ENCODE data around the gene ABLIM1.

ABLIM1 gene

DNA sequence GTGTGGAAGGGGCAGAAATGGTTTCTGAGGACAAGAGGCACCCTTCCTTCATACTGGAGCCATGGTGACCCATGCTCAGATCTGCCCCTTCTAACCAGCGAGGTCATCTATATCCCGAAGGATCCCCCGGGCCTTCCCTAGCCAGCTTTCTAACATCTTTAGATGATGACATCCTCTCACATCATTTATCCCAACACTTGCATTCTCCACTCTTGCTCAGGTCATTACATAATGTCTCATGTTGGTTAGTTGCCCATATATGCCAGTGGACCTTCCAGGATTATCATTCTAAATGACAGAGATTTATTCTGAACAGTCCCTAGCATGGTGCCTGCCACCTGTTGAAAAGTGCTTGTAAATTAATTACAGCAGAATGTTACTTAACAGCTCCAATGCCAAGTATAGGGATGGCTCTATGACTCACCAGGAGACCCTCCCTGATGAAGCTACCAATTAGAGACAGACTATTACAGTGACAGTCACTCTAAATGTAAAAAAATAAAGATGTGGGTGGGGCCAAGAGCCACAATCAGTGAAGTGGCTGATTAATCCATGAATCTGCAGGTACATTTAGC is 22.6 kb upstream of the ABLIM1 start:
- DNase-seq (ENCODE audit: low spot score): no peak

DNA sequence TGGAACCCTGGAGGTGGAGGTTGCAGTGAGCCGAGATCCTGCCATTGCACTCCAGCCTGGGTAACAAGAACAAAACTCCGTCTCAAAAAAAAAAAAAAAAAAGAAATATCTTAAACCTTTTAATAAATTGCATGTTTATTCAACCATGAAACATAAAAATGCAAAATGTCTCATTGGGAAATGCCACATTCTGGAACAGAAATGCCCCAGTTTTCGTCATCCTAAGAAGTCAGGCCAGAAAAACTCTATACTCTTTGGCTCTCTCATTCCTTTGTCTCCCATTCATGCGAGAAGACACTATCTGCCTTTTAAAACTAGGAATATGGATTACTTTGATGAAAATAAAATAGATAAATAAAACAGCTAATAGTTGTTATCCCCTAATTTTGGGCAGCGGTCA is 21.5 kb upstream of the ABLIM1 start:
- no peak for DNase-seq (ENCODE audit: low spot score)

DNA sequence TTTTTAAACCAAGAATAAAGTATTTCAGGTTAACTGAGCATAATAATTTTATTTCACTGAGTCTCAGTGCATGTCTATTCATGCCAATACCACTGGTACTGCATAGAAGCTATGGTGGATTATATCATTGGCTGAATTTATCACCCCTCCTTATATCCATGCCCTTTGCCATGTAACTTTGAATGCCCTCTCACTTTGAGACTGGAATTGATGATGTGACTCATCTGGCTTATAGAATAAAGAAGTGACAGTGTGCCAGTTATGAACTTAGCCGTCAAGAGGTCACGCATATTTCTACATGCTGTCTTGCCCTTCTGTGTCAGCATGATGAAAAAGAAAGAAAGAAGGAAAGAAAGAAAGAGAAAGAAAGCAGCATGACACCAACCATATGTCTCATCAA is 20.7 kb upstream of the ABLIM1 start:
- DNase-seq (ENCODE audit: low spot score): no peak

DNA sequence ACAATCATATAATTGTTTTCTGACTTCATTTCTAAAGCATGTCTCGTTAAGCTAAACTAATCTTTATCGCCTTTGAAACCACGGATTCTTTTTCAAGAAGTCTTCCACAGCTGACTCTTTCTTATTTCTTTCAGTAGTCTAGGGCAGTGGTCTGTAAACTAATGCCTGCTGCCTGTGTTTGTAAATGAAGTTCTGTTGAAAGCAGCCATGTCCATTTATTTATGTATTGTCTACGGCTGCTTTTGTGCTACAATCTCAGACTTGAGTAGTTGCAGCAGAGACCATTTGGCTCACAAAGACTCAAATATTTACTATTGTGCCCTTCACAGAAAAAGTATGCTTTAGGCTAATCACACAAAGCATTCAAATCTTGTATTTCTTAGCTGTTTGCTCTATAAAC is 20.3 kb upstream of the ABLIM1 start:
- no peak for DNase-seq (ENCODE audit: low spot score)

DNA sequence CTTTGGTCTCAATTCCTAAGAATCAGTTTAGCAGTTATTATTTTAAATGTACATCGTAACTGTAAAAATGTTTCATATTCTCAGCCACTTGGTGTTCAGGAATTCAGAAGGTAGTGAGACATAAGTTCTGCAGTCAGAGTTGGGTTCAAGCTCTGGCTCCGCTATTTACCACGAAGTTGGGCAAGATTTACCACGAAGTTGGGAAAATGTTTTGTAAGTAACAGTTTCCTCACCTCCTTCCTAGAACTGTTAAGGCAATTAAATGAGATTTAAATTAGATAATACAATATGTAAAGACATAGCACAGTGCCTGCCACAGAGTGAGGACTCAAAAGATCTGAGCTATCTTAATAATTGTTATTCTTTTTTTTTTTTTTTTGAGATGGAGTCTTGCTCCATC is 16.3 kb upstream of the ABLIM1 start:
- DNase-seq (ENCODE audit: low spot score): no peak

DNA sequence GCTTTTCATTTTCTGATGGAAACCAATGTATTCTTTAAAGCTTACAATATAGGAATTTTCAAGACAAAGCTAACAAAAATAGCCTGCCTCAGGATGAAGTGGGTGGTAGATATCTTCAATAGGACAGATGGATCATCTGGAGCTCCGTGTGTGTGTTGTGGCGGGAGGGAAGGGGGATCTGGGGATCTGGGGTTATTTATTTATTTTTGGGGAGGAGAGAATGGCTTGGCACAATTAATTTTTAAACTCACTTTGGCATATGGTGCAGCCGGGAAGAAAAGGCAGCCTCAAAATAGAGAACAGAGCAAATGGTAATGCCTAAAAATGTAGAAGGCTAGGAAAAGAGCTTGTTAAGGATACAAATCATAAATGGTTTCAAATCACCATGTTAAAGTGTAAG is 11.6 kb upstream of the ABLIM1 start:
- DNase-seq (ENCODE audit: low spot score): no peak

DNA sequence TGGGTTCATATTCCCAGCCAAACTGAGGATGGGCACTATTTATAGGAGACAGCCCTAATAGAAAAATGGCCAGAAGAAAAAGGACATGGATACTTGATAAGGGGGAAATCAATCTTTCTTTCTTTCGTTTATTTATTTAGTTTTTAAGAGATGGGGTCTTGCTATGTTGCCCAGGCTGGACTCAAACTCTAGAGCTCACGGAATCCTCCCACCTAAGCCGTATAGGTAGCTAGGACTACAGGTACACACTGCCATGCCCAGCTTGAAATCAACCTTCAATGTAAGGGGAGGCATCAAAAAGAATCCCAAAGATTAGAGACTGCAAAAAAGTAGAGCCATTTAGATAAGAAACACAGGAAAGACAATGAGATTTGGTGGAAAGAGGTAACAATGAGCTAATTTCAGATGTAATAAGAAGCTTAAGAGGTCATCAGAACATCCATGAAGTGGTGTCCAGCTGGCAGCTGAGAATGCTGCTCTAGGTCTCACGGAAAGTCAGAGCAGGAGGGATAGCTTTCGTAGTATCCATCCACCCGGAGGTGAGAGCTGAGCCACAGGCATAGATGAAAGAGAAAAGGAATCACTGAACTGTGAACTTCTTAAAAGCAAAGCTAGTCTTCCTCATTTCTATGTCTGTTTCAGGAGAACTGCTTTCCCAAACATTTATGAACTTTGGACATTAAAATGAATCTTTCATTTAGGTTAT is 10.5 kb upstream of the ABLIM1 start:
- DNase-seq (ENCODE audit: low spot score): no peak

DNA sequence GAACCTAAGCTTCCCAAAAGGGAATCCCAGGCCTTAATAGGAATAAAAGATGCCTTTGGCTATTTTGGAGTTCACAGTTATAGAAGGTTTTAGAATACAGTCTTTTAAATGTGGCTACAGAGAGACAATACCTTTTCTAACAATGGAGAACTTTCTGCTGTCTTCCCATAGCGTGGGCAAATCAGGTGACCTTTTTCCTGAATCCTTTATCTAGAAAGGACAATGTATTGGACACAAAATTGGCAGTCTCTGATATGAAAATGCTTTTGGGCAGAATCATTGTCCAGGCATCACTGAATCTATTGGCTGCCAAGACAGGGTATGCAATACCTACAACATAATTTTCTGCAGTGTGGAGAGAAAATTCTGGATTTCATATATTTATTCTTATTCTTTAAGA is 7.8 kb upstream of the ABLIM1 start:
- no peak for DNase-seq (ENCODE audit: low spot score)

DNA sequence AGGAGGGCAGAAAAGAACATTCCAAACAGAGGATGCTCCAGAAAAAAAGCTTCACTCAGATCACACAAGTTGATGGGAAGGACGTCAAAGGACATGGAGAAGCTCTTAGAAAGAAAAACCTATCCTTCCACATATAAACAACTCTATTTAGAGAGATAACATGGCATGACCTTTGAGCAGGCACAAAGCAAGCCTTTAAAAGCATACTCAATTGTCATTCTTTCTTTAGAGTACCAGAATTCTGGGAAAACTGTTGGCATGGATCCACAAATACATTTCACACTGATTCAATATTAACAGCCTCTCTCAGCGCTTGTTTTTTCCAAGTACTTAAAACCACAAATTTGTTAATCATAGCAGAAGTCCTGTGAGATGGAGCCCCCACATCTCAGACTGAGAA is 7.3 kb upstream of the ABLIM1 start:
- DNase-seq (ENCODE audit: low spot score): no peak

DNA sequence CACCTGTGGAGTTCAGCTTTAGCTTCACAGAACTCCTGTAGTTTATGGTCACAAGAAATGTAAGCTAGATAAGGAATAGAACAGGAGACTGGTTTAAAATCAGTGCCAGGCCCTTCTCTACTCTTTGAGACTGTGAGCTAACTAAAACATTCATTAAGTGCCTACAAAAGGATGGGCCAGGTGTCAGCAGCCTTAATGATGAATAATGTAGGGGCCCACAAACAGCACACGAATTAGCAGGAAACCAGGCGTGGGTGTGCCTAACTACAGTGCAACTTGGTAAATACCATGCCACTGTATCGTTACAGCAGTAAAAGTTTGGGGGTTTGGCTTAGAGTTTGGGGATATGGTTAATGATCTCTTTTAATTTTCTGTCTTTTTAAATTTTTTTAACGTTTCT is 6.1 kb upstream of the ABLIM1 start:
- DNase-seq (ENCODE audit: low spot score): no peak

DNA sequence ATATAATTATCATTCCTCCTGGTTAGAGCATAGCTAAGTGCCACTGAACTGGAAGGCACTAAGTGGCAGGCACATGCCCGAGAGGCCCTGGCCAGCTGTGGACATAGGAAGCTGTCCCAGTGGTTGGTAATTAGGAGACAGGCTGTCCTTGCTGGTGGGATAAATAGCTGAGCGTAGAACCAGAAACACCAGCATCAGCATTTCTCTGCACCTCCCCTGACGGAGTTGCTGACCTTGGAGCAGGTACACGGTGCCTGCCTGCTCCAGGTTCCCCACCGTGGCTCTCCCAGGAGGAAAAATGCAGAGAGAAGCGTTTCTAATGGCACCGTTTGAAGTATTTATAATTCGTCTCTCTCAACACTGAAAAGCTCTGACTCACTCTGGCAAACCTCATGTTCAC is 5.6 kb upstream of the ABLIM1 start:
- no peak for DNase-seq (ENCODE audit: low spot score)

DNA sequence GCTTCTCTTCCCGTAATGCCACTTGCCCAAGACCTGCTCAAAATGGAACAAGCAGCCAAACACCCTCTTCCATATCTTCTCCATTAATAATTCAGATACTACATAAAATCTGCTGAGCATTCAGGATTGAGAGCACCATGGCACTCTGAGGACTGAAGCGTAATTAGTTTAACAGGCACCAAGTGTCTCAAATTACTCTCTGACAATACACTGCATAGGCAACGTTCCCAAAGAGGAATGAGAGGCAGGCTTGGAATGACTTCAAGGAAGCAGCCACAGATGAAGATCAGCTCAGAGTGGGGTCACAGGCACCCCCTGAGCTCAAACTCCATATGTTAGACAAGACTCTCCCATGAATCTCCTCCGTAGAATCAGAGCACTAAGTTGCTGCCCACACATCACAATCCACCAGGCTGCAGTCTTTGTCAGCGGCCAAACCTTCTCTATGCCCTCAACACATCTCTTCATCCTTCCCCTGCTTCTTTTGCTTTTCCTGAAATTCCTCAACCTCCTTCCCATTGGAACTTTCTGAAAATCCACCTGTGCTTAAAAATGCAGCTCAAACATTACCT is 4.7 kb upstream of the ABLIM1 start:
- DNase-seq (ENCODE audit: low spot score): no peak

DNA sequence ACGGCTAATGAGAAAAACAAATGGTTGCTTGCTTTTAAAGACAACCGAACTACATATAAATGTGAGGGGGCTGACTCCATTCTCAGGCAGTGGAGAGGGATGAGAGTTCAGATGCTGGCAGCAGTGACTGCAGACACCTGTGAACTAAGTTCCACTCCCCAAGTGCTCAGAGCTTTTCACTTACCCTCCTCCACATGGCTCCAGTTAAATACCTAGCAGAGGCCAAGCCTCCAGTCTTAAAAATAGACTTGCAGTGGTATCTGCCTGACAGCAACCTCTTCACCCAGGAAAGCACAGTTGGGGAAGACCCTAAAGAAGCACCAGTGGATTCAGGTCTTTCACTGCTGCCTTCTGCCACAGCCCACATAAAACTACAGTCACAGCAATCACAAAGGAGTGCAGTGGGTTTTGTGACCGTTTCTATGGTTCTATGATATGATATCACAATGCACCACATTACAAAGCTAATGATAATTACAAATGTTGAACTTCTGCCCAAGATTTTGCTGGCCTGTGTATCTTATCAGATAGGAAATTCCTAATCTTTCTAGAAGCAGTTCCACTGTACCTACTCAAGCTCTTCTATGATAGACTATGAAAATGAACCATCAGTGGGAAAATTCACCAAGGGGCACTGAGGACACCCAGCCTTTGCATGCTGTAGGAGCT is 3.3 kb upstream of the ABLIM1 start:
- DNase-seq (ENCODE audit: low spot score): no peak

DNA sequence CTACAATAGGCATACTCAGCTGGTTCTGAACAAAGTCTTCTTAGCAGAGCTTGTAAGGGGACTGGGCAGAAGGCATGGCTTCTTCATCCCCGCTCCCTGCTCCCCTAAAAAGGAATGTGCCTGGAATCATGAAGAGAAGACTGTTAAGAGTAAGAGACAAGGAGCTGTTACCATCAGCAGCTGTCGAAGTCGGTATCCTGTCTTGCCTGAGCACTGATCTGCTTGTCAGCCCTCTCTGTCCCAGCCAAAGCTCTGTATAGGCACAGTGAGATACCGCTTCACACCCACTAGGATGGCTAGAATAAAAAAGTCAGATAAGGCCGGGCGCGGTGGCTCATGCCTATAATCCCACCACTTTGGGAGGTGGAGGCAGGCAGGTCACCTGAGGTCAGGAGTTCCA is 2.4 kb downstream of the ABLIM1 start:
- DNase-seq (ENCODE audit: low spot score): no peak

DNA sequence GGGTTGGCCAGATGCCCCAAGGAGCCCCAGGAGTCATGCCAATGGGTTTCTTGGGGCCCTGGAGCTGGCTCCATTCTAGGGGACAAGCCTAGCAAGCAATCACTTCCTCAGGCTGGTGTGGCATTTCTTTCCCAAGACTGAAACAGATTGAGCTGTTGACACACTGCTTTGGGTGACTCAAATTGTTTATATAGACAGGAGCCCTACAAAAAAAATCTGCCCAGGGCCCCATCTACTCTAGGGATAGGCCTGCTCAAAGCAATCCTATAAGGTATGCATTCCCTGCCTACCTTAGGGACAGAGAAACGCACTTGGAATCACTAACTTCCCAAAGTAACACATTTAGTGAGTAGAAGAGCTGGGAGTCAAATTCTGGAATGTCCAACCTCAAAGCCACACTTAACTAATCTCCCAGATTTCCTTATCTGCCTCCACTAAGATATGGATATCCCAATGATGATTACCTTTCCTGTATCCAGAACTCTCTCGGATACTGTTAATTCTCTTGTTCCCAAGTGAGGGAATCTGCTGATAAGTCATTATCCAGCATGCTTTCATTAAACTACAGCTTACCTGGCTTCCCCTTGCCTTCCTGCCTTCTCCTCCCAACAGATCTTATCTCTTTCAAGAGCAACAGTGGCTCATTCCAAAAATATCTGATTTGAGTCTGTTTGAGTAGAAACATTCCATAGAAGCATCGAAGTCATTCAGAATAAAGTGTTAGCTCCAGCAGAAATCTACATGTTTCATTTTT is 3.1 kb downstream of the ABLIM1 start:
- DNase-seq (ENCODE audit: low spot score): no peak

DNA sequence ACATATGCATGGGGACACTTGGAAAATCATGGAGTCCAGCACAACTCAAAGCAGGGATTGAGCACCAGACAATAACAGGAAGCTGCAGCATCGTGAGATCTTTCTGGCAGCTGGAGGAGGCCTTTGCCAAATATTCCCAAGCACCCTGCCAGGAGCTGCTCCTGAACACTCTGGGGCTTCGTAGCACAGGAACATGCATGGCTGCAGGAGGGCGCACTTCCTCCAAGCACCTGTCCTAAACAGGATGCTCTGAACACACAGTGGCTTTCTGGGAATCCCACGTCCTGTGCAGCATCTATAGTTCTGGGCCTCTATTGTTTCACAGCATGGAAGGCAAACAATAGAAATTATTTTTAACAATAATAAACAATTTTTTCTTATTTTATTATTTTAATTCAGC is 4.1 kb downstream of the ABLIM1 start:
- DNase-seq (ENCODE audit: low spot score): no peak

DNA sequence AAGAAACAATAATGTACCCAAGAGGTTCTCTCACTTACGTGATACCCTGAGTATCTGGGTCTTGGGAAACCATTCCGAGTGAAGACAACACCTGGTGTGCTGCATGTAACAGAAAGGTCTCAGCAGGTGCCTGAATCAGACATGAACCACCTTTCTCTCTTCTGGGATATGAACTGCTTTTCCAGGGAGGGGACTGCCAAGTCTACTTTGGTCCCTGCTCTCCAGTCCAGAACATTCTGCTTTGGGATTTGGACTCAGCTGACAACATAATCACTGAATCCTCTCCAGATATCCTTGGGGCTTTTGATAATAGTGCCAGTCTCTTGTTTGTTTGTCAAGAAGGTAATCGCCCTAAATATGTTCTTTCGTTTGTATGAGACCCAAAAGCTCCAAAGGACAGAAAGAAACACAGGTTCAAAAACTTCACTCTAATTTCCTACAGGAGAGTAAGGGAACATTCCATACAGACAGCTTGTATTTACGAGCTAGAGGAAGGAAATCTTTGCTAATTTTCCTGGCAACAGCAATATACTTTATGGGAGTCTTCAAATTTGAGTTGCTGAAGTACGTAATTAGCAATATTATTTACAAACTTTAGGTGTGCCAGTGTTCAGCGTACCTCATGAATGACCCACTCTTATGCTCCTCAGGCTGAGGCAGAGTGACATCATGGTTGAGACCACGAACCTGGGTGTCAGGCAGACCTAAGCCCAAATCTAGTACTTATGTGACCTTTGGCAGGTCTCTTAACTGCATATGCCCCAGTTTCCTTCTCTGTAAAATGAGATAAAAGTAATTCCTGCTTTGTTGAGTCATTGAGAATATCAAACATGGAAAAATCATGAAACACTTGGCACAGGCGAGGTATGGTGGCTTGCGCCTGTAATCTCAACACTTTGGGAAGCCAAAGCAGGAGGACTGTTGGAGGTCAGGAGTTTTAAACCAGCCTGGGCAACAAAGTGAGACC is 5.4 kb downstream of the ABLIM1 start:
- DNase-seq (ENCODE audit: low spot score): no peak

DNA sequence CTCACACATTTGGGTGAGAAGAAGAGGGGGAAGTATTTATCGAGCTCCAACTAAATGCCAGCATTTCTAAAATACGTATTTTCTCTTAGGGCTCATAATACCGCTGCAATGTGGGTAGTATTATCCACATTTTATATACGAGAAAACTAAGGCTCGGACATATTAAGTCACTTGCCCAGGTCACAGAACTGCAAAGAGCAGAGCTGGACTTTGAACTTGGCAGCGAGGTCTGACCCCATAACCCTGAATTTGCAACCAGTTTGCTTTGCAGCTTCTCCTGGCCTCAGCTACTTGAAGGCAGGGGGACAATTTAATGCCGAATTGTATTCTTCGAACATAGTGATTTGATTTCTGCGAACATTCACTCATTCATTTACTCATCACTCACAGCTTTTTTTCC is 7.2 kb downstream of the ABLIM1 start:
- DNase-seq (ENCODE audit: low spot score): no peak

DNA sequence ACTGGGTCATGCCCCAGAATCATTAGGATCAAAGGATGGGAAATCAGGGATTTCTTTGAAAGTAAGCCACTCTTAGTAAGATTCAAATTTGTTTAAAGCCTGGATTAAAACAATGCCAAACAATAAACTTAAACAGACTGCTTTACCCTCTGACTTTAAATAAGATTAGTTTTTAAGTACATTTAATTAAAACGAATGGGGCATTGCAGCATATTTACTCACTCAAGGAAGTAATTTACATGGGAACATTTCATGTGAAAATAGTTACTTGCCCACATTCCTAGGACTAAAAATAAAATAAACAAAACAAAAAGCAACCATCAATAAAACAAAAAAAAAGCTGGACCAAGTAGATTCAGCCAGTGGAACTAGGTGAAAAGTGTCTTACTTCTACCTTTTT is 7.8 kb downstream of the ABLIM1 start:
- no peak for DNase-seq (ENCODE audit: low spot score)

DNA sequence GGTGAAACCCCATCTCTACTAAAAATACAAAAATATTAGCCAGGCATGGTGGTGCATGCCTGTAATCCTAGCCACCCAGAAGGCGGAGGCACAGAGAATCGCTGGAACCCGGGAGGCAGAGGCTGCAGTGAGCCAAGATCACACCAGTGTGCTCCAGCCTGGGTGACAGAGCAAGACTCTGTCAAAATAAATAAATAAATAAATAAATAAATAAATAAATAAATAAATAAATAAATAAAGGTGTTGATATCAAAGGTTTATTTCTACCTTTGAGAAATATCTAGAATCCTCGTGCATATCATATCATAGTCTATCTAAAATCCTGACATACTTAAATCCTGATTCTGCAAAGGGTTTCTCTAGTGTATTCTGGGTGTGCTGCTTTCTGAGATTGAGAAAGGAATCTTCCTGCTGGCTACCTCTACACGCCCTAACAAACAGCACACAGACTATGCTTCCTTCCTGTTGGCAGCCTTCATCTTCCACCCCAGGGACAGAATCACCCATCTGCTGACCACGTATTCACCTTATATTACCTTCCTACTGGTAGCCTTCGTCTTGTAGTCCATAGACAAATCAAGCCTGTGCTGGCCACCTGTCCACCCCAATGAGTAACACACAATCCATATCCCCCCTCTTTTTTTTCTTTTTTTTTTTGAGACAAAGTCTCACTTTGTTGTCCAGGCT is 8.7 kb downstream of the ABLIM1 start:
- DNase-seq (ENCODE audit: low spot score): no peak

DNA sequence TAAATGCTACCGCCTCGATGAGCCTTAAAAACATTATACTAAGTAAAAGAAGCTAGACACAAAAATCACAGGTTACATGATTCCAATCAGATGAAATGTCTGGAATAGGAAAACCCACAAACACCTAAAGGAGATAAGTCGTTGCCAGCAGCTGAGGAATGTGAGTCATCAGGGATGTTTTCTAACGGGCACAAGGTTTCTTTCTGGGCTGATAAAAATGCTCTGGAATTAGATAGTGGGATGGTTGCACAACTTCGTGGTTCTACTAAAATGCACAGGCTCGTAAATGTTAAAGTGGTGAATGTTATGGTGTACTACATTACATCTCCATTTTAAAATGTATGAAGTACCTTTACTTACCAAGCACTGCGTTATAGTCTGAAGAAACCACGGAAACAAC is 9.7 kb downstream of the ABLIM1 start:
- DNase-seq (ENCODE audit: low spot score): no peak
